Endothelial cell of umbilical vein (primary cell): ENCODE measurements around the gene CALU. TPM values are rescaled to one million over a fixed set of nuclear protein-coding genes. Genes with fewer than 3 reads are reported as not detected.

Experiments used
- BruUV-seq: library from RNA; stranded (reverse); fragments of 400-500 nt; replicated peaks from 2 replicates; lab custom pipeline; 2021; lab: Mats Ljungman, UMichigan
- CTCF ChIA-PET: fragments of 300-600, 350-600 bp; sonication (Branson Sonifier 250); formaldehyde crosslinking; loops from one replicate; lab custom pipeline; 2021; ENCODE audit warnings: antibody characterized with exemption, inconsistent platforms; lab: Charles Lee
- POLR2A ChIA-PET: fragments of 300-600, 350-600 bp; sonication (Branson Sonifier 250); formaldehyde crosslinking; loops from one replicate; lab custom pipeline; 2021; ENCODE audit warnings: antibody characterized with exemption, inconsistent platforms; lab: Charles Lee
- DNase-seq: peaks from one replicate; pipeline ENCODE4 v3.0.0-alpha.2; 2011; ENCODE audit warnings: low read depth, low spot score
- FAIRE-seq: peaks from 2 replicates; lab custom pipeline; 2011; peaks lifted over from hg19 to GRCh38; lab: Jason Lieb, UNC
- H2AFZ ChIP-seq: 2 replicates; pipeline ENCODE4 v1.6.0; 2012; ENCODE audit warnings: low read depth, low read length, control low read depth, inconsistent platforms
- H3K27ac ChIP-seq: 2 replicates; pipeline ENCODE4 v1.5.1; 2011; ENCODE audit warnings: low read depth, mild to moderate bottlenecking, control low read depth, low read length, moderate library complexity; ENCODE audit not compliant: insufficient read depth
- H3K27me3 ChIP-seq, 2 experiments: 2 replicates each; pipeline versions ENCODE4 v1.6.0 to v1.6.1; 2011; ENCODE audit warnings: low read length in 2 of 2, mixed read lengths in 1 of 2; ENCODE audit not compliant: control insufficient read depth in 2 of 2, insufficient read depth in 2 of 2
- H3K36me3 ChIP-seq, 2 experiments: 2 replicates in 1 of 2; 3 replicates in 1 of 2; pipeline ENCODE4 v1.5.1; 2011; ENCODE audit warnings: low read length in 2 of 2, mild to moderate bottlenecking in 1 of 2, moderate library complexity in 1 of 2; ENCODE audit not compliant: control insufficient read depth in 2 of 2, insufficient read depth in 2 of 2; ENCODE audit errors: extremely low read depth in 1 of 2
- H3K4me1 ChIP-seq: 3 replicates; pipeline ENCODE4 v1.5.1; 2011; ENCODE audit warnings: mild to moderate bottlenecking, low read length; ENCODE audit not compliant: control insufficient read depth, insufficient read depth; ENCODE audit errors: extremely low read depth
- H3K4me2 ChIP-seq: 2 replicates; pipeline ENCODE4 v1.6.1; 2011; ENCODE audit warnings: low read length, control low read depth, mixed read lengths; ENCODE audit not compliant: insufficient read depth
- H3K4me3 ChIP-seq, 3 experiments: fragments of 200-600 bp in 1 of 3; sonication (generic), shearing (Covaris generic) in 1 of 3; replicated peaks in 1 of 3; 2 replicates each; pipeline ENCODE4 v1.5.1; 2011 to 2016; ENCODE audit warnings: control low read depth in 3 of 3, low read length in 3 of 3, mild to moderate bottlenecking in 2 of 3, inconsistent platforms in 1 of 3, low read depth in 1 of 3, moderate library complexity in 1 of 3; ENCODE audit not compliant: insufficient read depth in 1 of 3
- H3K79me2 ChIP-seq: 2 replicates; pipeline ENCODE4 v1.6.0; 2012; ENCODE audit warnings: low read length, inconsistent platforms; ENCODE audit not compliant: control insufficient read depth, insufficient read depth
- H3K9ac ChIP-seq: replicated peaks from 2 replicates; pipeline ENCODE3; 2011; ENCODE audit warnings: low read length, control low read depth; ENCODE audit not compliant: insufficient read depth; ENCODE audit errors: extremely low read depth
- H3K9me1 ChIP-seq: replicated peaks from 3 replicates; pipeline ENCODE4 v1.6.0; 2011; ENCODE audit warnings: mild to moderate bottlenecking, low read length; ENCODE audit not compliant: control insufficient read depth, insufficient read depth; ENCODE audit errors: extremely low read depth
- H3K9me3 ChIP-seq: replicated peaks from 2 replicates; pipeline ENCODE4 v1.5.1; 2012; ENCODE audit warnings: low read length, inconsistent platforms; ENCODE audit not compliant: control insufficient read depth, insufficient read depth
- H4K20me1 ChIP-seq: replicated peaks from 2 replicates; pipeline ENCODE3; 2011; ENCODE audit warnings: mild to moderate bottlenecking, low read length; ENCODE audit not compliant: control insufficient read depth, insufficient read depth; ENCODE audit errors: extremely low read depth
- CTCF ChIP-seq, 2 donors: IDR thresholded peaks; 1 replicate in 1 of 2; 2 replicates in 1 of 2; pipeline ENCODE4 v1.5.1; 2011; ENCODE audit warnings: low read length in 2 of 2, mild to moderate bottlenecking in 2 of 2, moderate library complexity in 2 of 2, control low read depth in 1 of 2, inconsistent platforms in 1 of 2, low read depth in 1 of 2; ENCODE audit not compliant: insufficient read depth in 1 of 2; ENCODE audit errors: extremely low read depth in 1 of 2
- EZH2 ChIP-seq: IDR thresholded peaks from 2 replicates; pipeline ENCODE4 v1.6.1; 2012; ENCODE audit warnings: borderline replicate concordance, low read depth, mild to moderate bottlenecking, moderate library complexity, low read length, inconsistent platforms; ENCODE audit not compliant: severe bottlenecking
- FOS ChIP-seq: IDR thresholded peaks from 2 replicates; pipeline ENCODE4 v1.6.1; 2011; ENCODE audit warnings: mild to moderate bottlenecking, low read length, moderate library complexity, borderline replicate concordance; ENCODE audit not compliant: insufficient read depth
- GATA2 ChIP-seq: IDR thresholded peaks from 2 replicates; pipeline ENCODE4 v1.7.0; 2011; ENCODE audit warnings: low read depth, mild to moderate bottlenecking, moderate library complexity, mixed read lengths, low read length; ENCODE audit not compliant: insufficient read length, insufficient read depth
- JUN ChIP-seq: IDR thresholded peaks from 2 replicates; pipeline ENCODE4 v1.6.1; 2011; ENCODE audit warnings: borderline replicate concordance, low read depth; ENCODE audit not compliant: insufficient read length, insufficient read depth
- MYC ChIP-seq: IDR thresholded peaks from one replicate; pipeline ENCODE4 v1.6.1; 2011; ENCODE audit warnings: mild to moderate bottlenecking, low read depth, low read length
- POLR2A ChIP-seq: IDR thresholded peaks from 2 replicates; pipeline ENCODE4 v1.6.1; 2012; ENCODE audit warnings: low read depth, mild to moderate bottlenecking, control low read depth, low read length
- POLR2AphosphoS5 ChIP-seq: IDR thresholded peaks from 2 replicates; pipeline ENCODE4 v1.6.1; 2012; ENCODE audit warnings: low read depth, mild to moderate bottlenecking, control low read depth, low read length, moderate library complexity; ENCODE audit not compliant: insufficient read depth
- dilution Hi-C: fragments of 300-500 bp; cut with MboI; formaldehyde crosslinking; loops from one replicate; pipeline ENCODE4 v1.15.0; 2019; ENCODE audit warnings: low sequenced_read_pairs; ENCODE audit not compliant: extremely low pct_ligation_motif_present
- intact Hi-C: fragments of 100-400 bp; cut with micrococcal nuclease; formaldehyde crosslinking; loops from one replicate; pipeline ENCODE4 v1.10.0; 2022
- polyA plus RNA-seq, 4 experiments: library from polyadenylated mRNA; depleted of rRNA in 3 of 4; stranded (reverse) in 3 of 4; unstranded in 1 of 4; fragments of >200 nt; gene quantifications; 2 replicates each; pipeline versions ENCODE4 v1.2.1 to v1.2.3, GENCODE V29; 2011 to 2012; ENCODE audit warnings: missing spikeins in 1 of 4
- total RNA-seq: library from RNA; stranded (reverse); gene quantifications from 2 replicates; pipeline ENCODE4 v1.2.3, GENCODE V29; 2021
- TF ChIP-seq, protein P1 (sequence below): IDR thresholded peaks from 2 replicates; pipeline ENCODE4 v1.6.1; 2011; ENCODE audit not compliant: insufficient read depth, insufficient read length

Gene CALU
- total and polyA plus RNA-seq, 2 donors (not counting 3 experiments of a cell fraction or from before 2014, with no cell fraction given): 135 to 257 TPM

- no peak overlapping the region for H3K9ac ChIP-seq
- H3K4me3 ChIP-seq: no peak overlapping the region
- no peak for DNase-seq
- intact Hi-C loops: no loop called here
- H3K27me3 ChIP-seq: no peaks in the 10 kb centered on the region
- peaks cover 23% of the 10 kb centered on the region for H4K20me1 ChIP-seq
- H2AFZ ChIP-seq: no peak overlapping the region
- dilution Hi-C loops: no loop called here
- peaks cover 2 to 4% of the 10 kb centered on the region in 2 experiments for H3K36me3 ChIP-seq
- no peaks in the 10 kb centered on the region for H3K9me1 ChIP-seq
- no peak for TF ChIP-seq POLR2A
- TF ChIP-seq FOS: no peak
- no peak for TF ChIP-seq JUN
- no peak for TF ChIP-seq MYC
- TF ChIP-seq, protein P1, sequence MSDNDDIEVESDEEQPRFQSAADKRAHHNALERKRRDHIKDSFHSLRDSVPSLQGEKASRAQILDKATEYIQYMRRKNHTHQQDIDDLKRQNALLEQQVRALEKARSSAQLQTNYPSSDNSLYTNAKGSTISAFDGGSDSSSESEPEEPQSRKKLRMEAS: no peak
- TF ChIP-seq POLR2AphosphoS5: no peak
- no peak for TF ChIP-seq CTCF (IDR thresholded peaks at IDR 0.05; ENCODE audit: extremely low read depth in 1 of 2, insufficient read depth in 1 of 2, low read depth in 1 of 2, low read length in 2 of 2)
- TF ChIP-seq GATA2: no peak
- no peak for TF ChIP-seq EZH2
- FAIRE-seq: no peak
- no peak overlapping the region for H3K27ac ChIP-seq
- CTCF ChIA-PET: no interaction called here
- BruUV-seq: no TSS peak
- H3K4me2 ChIP-seq: no peak overlapping the region
- H3K79me2 ChIP-seq: peaks cover 90% of the 10 kb centered on the region
- H3K9me3 ChIP-seq: no peaks in the 10 kb centered on the region
- POLR2A ChIA-PET: no interaction called here
- peaks cover 26% of the 10 kb centered on the region for H3K4me1 ChIP-seq
Measured at GRCh38 chr7:128743112-128743772, 4.1 kb downstream of the CALU start.
